Astrocyte (in vitro differentiated cells and primary cell): ENCODE results near the gene KMT2A. TPM values are rescaled to one million over a fixed set of nuclear protein-coding genes. Genes with fewer than 3 reads are reported as not detected.

Experiments used
- DNase-seq: peaks from one replicate; pipeline ENCODE4 v3.0.0-alpha.2; 2010; ENCODE audit warnings: low read depth
- FAIRE-seq: peaks from 2 replicates; lab custom pipeline; 2011; peaks lifted over from hg19 to GRCh38; lab: Jason Lieb, UNC
- H2AFZ ChIP-seq: 2 replicates; pipeline ENCODE4 v1.6.0; 2012; ENCODE audit warnings: low read depth, low read length, inconsistent platforms
- H3K27ac ChIP-seq: 2 replicates; pipeline ENCODE4 v1.5.1; 2011; ENCODE audit warnings: low read depth, low read length, inconsistent platforms
- H3K27me3 ChIP-seq: 2 replicates; pipeline ENCODE4 v1.6.0; 2011; ENCODE audit warnings: low read length, inconsistent platforms; ENCODE audit not compliant: insufficient read depth
- H3K36me3 ChIP-seq: 2 replicates; pipeline ENCODE4 v1.5.1; 2011; ENCODE audit warnings: low read length, inconsistent platforms; ENCODE audit not compliant: insufficient read depth
- H3K4me1 ChIP-seq: 2 replicates; pipeline ENCODE4 v1.5.1; 2011; ENCODE audit warnings: low read length, inconsistent platforms; ENCODE audit not compliant: insufficient read depth
- H3K4me2 ChIP-seq: 2 replicates; pipeline ENCODE4 v1.6.0; 2012; ENCODE audit warnings: low read length, inconsistent platforms
- H3K4me3 ChIP-seq: 2 replicates; pipeline ENCODE4 v1.5.1; 2011; ENCODE audit warnings: low read depth, mild to moderate bottlenecking, low read length, inconsistent platforms; ENCODE audit not compliant: insufficient read depth
- H3K79me2 ChIP-seq: 2 replicates; pipeline ENCODE4 v1.6.0; 2012; ENCODE audit warnings: mild to moderate bottlenecking, low read length, inconsistent platforms; ENCODE audit not compliant: insufficient read depth
- H3K9ac ChIP-seq: 2 replicates; pipeline ENCODE4 v1.6.0; 2012; ENCODE audit warnings: mild to moderate bottlenecking, low read length, inconsistent platforms
- H3K9me3 ChIP-seq: 2 replicates; pipeline ENCODE4 v1.5.1; 2012; ENCODE audit warnings: low read depth, mild to moderate bottlenecking, low read length, inconsistent platforms; ENCODE audit not compliant: insufficient read depth
- H4K20me1 ChIP-seq: 2 replicates; pipeline ENCODE4 v1.6.0; 2012; ENCODE audit warnings: low read length, inconsistent platforms; ENCODE audit not compliant: insufficient read depth
- H3K27ac Mint-ChIP-seq: one replicate; pipeline ENCODE4 v1.8.0; 2021; ENCODE audit warnings: mild to moderate bottlenecking, mixed read lengths; ENCODE audit not compliant: unreplicated experiment
- H3K27me3 Mint-ChIP-seq: one replicate; pipeline ENCODE4 v1.8.0; 2021; ENCODE audit warnings: low read depth, mixed read lengths; ENCODE audit not compliant: unreplicated experiment
- H3K36me3 Mint-ChIP-seq: one replicate; pipeline ENCODE4 v1.8.0; 2021; ENCODE audit warnings: low read depth, mixed read lengths; ENCODE audit not compliant: unreplicated experiment
- H3K4me1 Mint-ChIP-seq: one replicate; pipeline ENCODE4 v1.8.0; 2021; ENCODE audit warnings: low read depth, mixed read lengths; ENCODE audit not compliant: unreplicated experiment
- H3K4me3 Mint-ChIP-seq: one replicate; pipeline ENCODE4 v1.8.0; 2021; ENCODE audit warnings: mild to moderate bottlenecking, moderate library complexity, mixed read lengths; ENCODE audit not compliant: unreplicated experiment
- H3K9me3 Mint-ChIP-seq: one replicate; pipeline ENCODE4 v1.8.0; 2021; ENCODE audit warnings: mild to moderate bottlenecking, mixed read lengths; ENCODE audit not compliant: unreplicated experiment
- EZH2 ChIP-seq: IDR thresholded peaks from 2 replicates; pipeline ENCODE4 v1.6.1; 2012; ENCODE audit warnings: mild to moderate bottlenecking, low read length, inconsistent platforms; ENCODE audit not compliant: insufficient read depth
- total RNA-seq: library from RNA; stranded (reverse); gene quantifications from 2 replicates; pipeline ENCODE4 v1.2.1, GENCODE V29; 2021
- TF ChIP-seq, protein P1 (sequence below): IDR thresholded peaks from 2 replicates; pipeline ENCODE4 v1.5.1; 2011; ENCODE audit warnings: low read depth, mild to moderate bottlenecking, inconsistent platforms, low read length, moderate library complexity; ENCODE audit not compliant: insufficient read depth

Gene KMT2A
- total RNA-seq, 1 donor from 2014 or later: 60.0 TPM

GRCh38 chr11:118437208-118438125 is 1.2 kb downstream of the KMT2A start:
- Histone ChIP-seq H3K4me2 (peak overlapping the region; percentile 93), H4K20me1 (peaks cover 57% of the 10 kb centered on the region), H2AFZ (no peak overlapping the region), H3K36me3 (no peaks in the 10 kb centered on the region), H3K27ac (peak overlapping the region; percentile 83), H3K27me3 (no peaks in the 10 kb centered on the region), H3K79me2 (peaks cover 60% of the 10 kb centered on the region), H3K9me3 (no peaks in the 10 kb centered on the region), H3K9ac (peak overlapping the region; percentile 89), H3K4me3 (peak overlapping the region; percentile 73), H3K4me1 (peaks cover 27% of the 10 kb centered on the region)
- H3K27me3 Mint-ChIP-seq: no peaks in the 10 kb centered on the region
- TF ChIP-seq EZH2: no peak
- TF ChIP-seq, protein P1, sequence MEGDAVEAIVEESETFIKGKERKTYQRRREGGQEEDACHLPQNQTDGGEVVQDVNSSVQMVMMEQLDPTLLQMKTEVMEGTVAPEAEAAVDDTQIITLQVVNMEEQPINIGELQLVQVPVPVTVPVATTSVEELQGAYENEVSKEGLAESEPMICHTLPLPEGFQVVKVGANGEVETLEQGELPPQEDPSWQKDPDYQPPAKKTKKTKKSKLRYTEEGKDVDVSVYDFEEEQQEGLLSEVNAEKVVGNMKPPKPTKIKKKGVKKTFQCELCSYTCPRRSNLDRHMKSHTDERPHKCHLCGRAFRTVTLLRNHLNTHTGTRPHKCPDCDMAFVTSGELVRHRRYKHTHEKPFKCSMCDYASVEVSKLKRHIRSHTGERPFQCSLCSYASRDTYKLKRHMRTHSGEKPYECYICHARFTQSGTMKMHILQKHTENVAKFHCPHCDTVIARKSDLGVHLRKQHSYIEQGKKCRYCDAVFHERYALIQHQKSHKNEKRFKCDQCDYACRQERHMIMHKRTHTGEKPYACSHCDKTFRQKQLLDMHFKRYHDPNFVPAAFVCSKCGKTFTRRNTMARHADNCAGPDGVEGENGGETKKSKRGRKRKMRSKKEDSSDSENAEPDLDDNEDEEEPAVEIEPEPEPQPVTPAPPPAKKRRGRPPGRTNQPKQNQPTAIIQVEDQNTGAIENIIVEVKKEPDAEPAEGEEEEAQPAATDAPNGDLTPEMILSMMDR: no peak
- peak overlapping the region; percentile 90 for H3K27ac Mint-ChIP-seq
- DNase-seq: peak; percentile 23
- FAIRE-seq: no peak
- peaks cover 36% of the 10 kb centered on the region for H3K4me1 Mint-ChIP-seq
- H3K9me3 Mint-ChIP-seq: no peaks in the 10 kb centered on the region
- H3K36me3 Mint-ChIP-seq: peaks cover 4% of the 10 kb centered on the region
- H3K4me3 Mint-ChIP-seq: peak overlapping the region; percentile 96

GRCh38 chr11:118438314-118438931 is 2.1 kb downstream of the KMT2A start:
- Mint-ChIP-seq H3K4me1 (peaks cover 44% of the 10 kb centered on the region), H3K27me3 (no peaks in the 10 kb centered on the region), H3K9me3 (no peaks in the 10 kb centered on the region), H3K4me3 (peak overlapping the region; percentile 96), H3K36me3 (peaks cover 4% of the 10 kb centered on the region), H3K27ac (peak overlapping the region; percentile 90)
- FAIRE-seq (no peak), DNase-seq (peak; percentile 83)
- H3K9me3 ChIP-seq: no peaks in the 10 kb centered on the region
- no peak overlapping the region for H2AFZ ChIP-seq
- peak overlapping the region; percentile 83 for H3K27ac ChIP-seq
- H3K4me2 ChIP-seq: peak overlapping the region; percentile 93
- no peaks in the 10 kb centered on the region for H3K27me3 ChIP-seq
- H3K4me3 ChIP-seq: peak overlapping the region; percentile 73
- TF ChIP-seq, protein P1: no peak
- H3K9ac ChIP-seq: peak overlapping the region; percentile 89
- no peaks in the 10 kb centered on the region for H3K36me3 ChIP-seq
- H3K79me2 ChIP-seq: peaks cover 69% of the 10 kb centered on the region
- H3K4me1 ChIP-seq: peaks cover 27% of the 10 kb centered on the region
- H4K20me1 ChIP-seq: peaks cover 66% of the 10 kb centered on the region
